HG02981 (cell line): ENCODE results near the gene TBKBP1.

ENCODE experiments used
- ATAC-seq: cut with Tn5 transposase; IDR thresholded peaks from one replicate; pipeline ENCODE4 v1.9.1; 2021; ENCODE audit warnings: mild to moderate bottlenecking, moderate library complexity; ENCODE audit not compliant: unreplicated experiment

The TBKBP1 gene

DNA sequence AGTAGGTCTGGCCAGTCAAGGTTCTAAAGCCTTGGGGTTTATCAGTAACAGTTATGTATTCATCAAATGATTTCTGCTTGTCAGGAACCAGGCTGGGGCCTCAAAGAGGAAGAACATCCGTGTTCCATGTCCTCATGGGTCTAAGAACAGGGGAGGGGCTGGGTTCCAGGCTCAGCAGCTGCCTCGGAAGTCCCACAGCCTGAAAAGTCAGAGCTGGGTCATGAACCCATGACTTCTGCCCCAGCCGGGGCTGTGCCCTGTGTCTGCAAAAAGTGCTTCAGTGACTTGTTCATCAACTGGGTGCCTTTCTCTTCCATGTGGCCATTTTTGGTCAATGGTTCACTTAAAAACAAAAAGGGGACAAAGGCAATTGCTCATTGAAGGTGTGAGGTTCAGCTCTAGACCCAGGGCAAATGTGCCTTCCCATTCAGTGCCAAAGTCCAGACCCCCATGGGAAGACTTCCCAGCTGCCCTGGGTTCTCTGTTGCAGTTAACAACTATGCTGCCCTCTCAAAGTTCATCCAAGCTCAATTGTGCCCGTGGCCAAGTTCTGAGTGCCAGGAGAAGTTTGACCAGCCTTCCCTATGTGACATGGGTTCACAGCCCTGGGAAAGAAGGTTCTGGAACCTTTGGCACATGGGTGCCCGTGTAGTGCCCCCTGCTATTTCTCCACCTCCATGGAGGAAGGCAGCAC is 18.5 kb downstream of the TBKBP1 start:
- ATAC-seq, result no peak

DNA sequence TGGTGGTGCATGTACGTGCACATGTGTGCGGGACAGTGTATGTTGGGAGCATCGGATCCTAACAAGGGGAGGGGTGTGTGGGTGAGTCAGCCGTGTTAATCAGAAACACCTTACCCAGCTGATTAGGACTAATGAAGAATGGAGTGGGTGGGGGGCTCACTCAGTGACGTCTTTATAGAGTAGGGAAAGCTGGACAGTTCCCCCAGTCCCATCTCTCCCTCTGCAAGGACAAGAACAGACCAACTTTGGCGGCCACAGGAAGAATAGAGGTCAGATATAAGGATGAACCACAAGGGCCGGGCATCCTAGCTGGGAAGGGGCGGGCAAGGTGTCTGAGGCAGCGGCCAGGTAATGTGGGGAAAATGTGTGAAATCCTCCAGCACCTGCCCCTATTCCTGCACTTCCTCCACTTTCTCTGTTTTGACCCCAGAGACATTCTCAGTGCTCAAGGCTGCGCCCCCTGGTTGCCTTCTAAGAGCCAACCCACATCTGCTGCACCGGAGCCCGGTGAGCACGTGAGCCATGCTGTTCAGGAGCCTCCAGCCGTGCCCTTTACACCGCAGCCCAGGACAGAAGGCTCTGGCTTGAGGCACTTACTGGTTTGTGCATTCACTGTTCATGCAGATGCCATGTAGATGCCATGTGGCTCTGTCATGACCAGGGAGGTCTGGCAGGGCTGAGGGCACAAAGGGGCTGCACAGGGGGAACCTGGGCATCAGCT is 20.2 kb downstream of the TBKBP1 start:
- ATAC-seq, result no peak

DNA sequence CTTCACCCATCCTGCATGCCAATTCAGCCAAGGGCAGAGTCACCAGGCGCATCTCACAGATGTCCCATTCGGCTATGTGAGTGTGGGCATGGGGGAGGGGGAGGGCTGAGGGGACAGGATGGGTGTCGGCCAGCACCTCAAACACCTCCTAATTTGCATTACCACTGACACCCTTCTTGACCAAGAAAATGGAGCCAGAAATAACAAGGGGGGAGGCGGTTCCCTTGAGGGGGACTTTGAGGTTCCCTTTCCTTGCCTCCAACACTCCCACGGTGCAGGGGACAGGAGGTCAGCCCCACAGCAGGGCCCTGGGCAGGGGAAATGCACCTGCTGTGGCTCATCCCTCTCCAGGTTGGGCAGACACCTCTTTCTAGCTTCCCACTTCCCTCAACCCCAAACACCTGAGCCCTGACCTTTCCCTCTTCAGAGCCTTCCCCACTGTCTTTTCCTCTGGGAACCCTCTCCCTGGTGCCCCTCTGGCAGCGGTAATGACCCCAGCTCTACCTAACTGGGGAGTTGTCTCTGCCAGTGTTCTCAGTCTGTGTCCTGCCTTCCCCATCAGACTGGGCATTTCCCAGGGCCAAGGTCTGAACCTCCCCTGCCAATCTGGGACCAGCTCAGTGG is 20.9 kb downstream of the TBKBP1 start:
- no peak for ATAC-seq

DNA sequence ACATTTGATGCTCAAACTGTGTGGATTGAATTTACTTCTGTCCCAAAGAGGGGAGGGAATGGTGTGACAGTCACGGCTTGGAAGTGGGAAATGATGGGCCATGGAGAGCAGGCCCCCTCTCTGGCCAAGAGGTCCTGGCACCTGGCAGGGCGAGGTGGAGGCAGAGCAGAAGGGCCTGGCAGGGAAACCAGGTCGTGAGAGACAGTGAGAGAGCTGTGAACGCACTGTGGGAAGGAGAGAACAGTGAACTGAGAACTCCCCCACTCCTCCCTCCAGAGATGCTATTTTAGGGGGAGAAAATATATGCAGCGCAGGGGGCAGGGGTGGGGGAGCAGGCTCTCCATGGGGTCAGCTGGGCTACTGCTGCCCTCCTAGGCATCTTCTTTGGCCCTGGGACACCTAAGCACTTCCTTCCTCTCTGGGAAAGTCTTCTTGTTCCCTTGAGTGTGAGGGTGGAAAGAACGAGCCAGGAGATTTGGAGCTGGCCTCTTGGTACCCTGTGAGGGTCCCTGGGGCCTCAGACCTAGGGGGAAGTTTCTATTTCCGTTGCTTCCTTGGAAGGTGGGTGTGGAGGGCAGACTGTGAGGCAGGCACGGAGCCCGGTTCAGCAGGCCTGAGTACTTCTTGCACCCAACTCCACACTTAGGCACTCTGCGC is 21.8 kb downstream of the TBKBP1 start:
- ATAC-seq, result no peak

DNA sequence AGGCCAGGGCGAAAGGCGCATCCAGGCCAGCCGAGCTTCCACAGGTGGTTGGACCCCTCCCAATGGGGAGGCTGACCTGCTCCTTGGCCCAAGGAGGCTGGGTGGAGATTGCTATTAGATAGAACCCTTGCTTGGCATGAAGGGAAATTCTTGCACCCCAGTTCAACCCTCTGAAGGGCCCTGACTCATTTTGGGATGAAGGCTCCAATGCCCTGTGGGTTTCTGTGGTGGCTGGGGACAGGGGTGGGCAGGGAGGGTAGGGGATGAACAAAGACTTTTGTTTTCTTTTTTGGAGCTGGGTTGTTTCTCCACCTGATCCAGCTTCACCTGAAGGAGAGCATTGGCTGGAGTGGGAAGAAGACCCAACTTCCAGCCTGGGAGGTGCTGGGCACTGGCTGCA is 22.4 kb downstream of the TBKBP1 start:
- no peak for ATAC-seq

DNA sequence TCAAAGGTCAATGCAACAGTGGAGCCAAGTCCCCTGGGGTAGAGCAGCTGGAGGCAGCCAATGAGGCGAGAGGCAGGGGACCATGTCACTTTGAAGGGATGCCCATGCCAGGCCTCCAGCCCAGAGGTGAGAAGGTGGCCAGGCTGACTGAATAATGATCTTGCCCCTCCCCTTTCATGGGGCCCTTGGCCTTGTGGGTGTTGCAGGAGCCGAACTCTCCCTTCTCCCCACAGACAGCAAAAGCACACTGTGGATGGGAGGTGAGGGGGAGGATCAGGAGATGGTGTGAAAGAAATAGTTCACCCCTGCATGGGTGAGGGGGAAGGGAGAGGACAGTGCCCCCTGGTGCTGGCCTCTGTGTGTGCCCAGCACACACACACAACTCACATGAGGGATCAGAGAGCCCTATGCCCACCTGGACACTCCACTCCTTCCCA is 23.3 kb downstream of the TBKBP1 start:
- ATAC-seq, result no peak

DNA sequence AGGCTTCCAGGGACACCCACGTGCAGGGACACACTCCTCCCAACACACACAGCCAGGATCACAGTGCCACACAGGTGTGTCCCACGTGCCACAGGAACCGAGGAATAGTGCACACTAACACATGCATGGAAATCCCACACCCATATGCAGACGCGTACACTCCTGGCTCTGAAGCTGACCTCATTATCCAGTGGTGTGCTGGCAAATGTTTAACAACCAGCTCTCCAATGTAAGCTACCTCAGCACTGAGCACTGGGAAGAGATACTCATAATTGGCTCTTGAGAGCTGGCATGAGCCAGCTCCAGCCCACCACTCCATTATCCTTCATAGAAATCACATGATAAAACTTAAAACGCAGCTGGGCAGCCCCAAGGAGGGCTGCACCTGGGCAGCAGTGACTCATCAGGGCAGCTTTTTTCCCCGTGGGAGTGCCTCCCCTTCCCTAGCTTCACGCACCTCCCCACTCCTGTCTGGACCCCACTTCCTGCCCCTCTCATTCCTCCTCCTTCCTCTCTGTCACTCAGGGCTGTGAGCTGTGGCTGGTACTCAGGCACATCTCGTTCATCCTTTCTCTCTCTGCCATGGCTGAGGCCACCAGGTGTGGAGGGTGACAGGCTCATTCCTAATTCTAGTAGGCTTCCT is 24.1 kb downstream of the TBKBP1 start:
- ATAC-seq, result no peak

DNA sequence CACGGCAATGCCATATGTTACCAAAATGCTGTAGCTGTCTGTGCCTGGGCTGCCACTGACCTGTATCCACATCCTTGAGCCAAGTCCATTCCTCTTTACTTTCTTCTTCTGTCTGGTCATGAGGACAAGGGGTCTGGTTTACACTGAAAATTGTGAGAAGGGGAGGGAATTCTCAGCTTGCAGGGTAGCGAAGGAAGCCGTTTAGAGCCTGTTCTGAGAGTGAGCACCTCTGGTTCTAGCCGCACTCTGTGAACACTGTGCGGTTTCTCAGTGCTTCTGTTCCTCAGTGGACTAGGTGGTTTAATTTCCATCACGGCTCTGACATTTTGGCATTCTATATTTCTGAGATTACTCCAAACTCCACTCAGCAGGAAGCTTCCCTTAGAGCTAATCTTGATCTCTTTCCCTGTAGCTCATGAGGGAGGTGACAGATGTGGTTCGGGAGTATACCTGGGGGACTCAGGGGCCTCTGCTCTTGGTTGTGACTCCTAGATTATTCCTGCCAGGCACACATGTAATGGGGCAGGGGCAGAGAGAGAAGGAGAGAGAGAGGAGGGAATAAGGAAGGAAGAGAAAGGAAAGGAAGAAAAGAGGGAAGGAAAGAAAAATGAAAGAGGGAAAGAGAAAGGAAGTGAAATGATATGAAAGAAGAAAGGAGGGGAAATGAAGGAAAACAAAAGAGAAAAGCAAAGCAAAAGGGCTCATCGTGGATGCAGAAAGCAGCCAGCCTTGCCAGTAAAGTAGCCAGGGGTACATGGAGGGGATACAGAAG is 24.9 kb downstream of the TBKBP1 start:
- no peak for ATAC-seq

DNA sequence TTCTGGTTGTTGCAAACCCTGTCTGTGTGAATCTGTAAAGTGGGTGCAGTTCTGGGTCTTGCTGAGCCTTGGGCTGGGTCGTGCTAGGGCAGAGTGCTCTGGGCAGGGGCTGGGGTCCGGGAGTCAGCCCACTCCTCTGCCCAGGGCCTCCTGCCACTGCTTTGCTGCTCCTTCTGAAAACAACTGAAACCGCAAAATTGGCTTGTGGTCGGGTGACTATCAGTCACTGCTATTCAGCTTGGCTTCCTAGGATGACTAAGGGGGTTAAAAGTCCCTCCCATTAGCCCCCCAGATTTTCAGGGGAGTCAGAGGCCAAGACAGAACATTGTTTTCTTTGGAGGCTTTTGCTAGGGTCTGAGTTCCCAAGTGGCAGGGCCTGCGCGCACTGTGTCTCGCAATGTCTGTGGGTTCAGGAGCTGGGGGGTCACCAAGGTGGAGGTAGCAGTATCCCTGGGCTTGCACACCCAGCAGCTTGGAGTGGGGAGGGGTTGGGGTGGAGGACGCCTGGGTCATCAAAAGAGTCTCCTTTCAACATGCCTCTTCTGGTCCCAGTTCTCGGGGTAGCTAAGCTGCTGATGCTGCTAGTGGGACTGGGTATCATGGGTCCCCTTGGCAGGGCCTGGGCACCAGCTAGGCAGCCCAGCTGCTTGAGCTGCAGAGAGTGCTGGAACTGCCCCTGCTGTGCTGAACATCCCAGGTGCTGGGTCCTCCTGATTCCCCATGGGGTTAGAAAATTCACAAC is 25.6 kb downstream of the TBKBP1 start:
- no peak for ATAC-seq

DNA sequence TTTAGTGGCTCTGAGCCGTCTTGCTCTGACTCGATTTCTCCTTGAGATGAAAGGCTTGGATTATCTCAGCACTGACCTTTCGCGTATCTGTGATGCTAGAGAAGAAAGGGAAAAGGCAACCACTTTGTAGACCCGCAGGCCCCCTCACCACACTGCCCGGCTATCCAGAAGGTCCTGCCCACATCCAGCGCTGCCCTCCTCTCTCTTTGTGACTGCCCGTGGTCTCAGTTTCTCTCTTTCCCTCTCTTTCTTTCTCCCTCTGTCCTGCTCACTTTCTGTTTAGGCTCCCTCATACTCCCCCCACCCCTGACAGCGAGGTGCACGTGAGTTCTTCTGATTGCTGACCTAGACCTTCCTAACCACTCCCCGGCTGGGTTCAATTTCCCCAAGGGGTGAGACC is 26.2 kb downstream of the TBKBP1 start:
- no peak for ATAC-seq

DNA sequence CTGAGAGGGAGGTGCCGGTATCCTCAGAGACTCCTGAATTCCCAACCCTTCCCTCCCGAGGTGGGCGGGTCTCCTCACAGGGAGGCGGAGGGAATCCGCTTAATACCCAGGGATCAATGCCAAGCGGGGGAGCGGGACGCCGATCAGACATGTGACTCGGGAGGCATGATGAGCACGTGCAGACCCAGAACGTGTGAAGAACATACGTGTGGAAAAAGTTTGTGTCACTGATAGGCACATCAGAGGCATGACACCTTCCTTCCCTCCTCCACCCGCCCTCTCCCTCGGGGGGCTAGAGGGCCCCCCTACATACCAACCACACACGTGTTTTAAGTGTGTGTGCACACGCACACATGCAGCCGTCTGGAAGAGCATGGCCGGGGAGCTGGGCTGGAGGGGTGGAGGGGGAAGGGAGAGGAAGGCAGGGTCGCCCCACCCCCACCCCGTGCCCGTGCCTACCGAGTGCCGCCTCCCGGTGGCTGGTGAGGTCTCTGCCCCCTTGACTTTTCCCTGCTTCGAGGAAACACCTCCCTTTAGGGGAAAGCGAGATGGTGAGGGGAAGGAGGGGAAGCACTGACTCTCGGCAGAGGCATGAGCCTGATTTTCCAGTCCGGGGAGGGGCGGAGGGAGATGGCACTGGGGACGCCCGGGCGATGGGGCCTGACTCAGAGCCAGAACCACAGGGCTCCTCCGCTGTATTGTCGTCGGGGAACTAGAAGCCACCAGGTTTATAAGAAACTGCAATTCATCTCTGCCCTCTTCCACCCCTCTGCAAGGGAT is 27.0 kb downstream of the TBKBP1 start:
- ATAC-seq, result no peak

DNA sequence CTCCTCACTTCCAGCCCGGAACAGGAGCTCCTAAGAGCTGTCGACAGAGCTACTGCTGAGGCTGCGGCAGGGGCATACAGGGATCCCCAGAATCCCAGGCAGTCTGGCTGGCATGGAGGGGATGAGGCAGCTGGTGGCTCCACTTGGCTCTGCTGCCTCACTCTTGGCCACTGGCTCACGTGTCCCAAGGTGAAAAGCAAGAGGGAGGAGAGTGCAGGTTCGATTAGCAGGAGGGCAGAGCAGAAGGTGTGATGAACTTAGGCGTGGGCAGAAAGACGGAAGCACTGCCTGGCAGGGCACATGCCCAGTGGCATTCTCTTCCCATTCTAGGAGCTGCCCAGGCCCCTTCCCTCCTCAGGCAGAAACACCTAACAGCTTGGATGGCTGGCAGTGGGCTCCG is 27.8 kb downstream of the TBKBP1 start:
- ATAC-seq, result no peak

DNA sequence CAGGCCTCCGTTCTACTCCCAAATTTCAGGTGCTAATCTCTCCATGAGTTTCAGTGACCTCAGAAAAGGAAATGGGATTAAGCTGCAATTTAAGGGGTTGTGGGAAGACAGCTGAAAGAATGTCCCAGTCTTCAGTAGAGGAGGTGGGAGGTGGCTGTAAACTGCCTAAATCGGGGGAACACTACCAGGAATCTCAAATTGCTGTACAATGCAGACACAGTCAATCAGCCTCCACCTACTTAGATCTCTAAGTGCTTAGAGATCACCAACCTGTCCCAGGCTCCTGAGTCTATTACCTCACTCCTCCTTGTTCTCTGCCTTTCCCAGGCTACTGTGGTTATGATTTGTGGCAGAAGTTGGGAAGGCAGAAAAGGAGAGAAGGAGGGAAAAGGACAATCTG is 30.7 kb downstream of the TBKBP1 start:
- ATAC-seq, result no peak

DNA sequence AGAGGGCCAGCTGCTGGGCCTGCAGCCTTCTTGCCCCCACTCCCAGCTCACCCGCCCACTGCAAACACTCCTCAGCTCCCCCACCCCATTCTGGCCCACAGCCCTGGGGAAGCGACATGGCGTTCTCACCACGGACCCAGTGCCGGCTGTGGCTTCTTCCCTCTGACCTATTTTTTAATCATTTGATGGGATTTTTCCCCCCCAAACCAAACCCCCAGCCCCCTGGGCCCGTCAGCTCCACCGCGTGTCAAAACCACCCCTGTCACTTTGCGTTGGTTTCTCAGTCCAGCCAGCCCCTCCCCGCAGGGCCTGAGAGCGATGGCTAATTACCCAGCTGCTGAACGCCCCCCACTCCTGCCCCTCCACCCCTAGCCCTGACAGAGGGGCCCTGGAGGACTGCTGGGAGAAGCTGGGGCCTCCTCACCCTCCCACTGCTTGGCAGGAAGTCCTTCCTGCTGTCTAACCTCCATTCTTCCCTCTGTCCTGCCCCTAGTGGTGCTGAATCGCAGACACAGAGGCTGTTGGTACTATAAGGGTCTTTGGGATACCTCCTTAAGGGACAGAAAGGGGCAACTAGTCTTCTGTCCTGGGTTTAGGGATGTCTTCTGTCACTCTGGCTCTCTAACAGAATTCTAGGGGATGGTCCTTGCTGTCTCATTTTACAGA is 31.6 kb downstream of the TBKBP1 start:
- ATAC-seq, result no peak

DNA sequence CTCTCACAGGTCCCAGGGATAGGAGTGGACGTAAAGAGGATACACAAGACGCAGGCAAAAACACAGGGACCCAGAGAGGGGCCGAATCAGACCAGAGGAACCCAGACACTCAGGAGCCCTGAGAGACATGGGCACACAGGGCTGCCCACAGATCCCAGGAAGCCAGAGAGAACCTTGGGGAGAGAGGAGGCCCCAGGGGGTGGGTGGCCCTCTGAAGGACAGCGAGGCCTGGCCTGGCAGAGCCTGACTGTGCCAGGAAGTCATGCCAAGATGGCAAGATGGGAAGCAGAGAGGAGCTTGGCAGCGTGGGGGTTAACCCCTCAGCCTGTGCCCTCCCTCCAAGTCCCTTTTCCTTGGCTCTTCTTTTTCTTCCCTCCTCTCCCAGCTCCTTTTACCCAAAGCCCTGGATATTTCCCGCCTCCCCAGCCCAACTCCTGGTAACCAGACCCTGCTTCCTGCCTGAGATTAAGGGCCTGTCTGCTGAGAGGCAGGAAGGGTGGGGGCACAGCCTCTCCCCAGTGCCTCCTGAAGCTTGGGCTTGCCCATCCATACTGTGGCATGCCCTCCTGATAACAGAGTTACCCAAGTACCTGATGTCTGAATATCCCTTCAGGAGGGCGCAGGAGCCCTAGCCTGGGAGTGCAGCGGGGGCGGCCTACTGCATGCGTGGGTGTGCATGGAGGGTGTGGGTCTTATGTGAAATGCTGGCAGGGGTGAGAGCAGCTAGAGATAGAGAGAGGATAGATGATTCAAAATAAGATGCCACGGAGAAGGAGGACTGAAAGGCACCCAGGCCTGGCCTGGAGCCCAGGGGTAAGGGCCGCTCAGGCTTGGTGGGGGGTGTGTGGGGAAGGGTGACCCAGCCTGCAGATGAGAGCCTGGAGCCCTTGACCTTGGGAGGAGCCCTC is 33.1 kb downstream of the TBKBP1 start:
- ATAC-seq, result no peak

DNA sequence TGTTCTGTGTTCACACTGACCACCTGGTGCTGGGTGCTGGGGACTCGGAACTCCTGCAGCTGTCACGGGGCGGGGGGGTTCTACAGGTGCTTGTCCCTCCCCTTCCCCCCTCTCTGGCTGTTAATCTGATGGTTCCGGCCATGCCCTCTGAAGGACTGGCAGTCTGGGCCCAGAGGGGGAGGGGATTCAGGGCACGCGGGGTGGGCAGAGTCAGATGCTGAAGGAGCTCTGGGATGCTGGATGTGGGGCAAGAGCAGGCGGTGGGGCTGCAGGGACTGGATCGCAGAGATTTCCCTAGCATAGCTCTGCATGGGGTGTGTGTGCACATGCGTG is 33.7 kb downstream of the TBKBP1 start:
- ATAC-seq, result no peak

DNA sequence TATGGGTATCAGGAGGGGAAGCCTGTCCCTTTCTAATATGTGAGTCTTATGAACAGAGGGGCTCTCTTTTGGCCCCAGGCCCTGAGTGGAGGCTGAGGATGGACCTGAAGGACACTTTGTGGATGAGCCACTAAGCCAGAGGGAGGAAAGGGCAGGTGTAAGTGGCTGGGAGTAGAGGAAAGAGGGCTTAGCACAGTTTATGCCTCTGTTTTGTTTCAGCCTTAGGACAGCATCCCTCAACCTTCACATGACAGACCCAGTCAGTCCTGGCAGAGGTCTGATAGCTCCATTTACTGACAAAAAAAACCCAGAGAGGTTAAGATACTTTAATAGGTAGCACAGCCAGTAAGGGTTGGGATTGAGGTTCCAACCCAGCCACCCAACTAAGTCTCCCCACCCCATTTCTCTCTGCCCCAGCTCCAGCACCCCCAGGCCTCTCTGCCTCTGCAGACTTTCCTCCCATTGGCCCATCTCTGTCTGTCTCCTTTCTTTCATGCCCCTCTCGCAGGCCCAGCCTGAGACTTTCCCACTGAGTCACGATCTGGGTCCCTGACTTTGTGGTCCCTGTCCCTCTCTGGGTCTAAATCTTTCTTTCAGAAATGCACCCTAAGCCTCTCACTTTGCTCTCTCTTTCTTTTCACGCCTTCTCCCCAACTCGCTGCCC is 34.4 kb downstream of the TBKBP1 start:
- ATAC-seq, result no peak
